Aorta (tissue), 5 donors: Measurements from ENCODE around the gene USP12. TPM values are rescaled to one million over a fixed set of nuclear protein-coding genes. Genes with fewer than 3 reads are reported as not detected.
A peak's percentile ranks its signal among the peaks of the same experiment; 100 is the strongest.

Source experiments
- ATAC-seq: fragments of 200-7000 bp; cut with Tn5 transposase; one replicate; pipeline ENCODE4 v1.9.1; 2022; ENCODE audit warnings: moderate library complexity; ENCODE audit not compliant: low FRiP score
- DNase-seq, 2 donors: peaks; one replicate each; pipeline ENCODE4 v3.0.0-alpha.2; 2020
- H3K27ac ChIP-seq, 2 donors: one replicate each; pipeline ENCODE4 v1.5.1; 2013; ENCODE audit warnings: low read length in 2 of 2, mild to moderate bottlenecking in 2 of 2, moderate library complexity in 2 of 2, control low read depth in 1 of 2, inconsistent platforms in 1 of 2, low read depth in 1 of 2
- H3K27me3 ChIP-seq, 2 donors: one replicate each; pipeline ENCODE4 v1.6.1; 2013; ENCODE audit warnings: control low read depth in 1 of 2, low read length in 1 of 2, mild to moderate bottlenecking in 1 of 2, moderate library complexity in 1 of 2; ENCODE audit not compliant: insufficient read depth in 2 of 2, control insufficient read depth in 1 of 2
- H3K36me3 ChIP-seq, 2 donors: one replicate each; pipeline ENCODE4 v1.6.1; 2013; ENCODE audit warnings: control low read depth in 1 of 2, low read length in 1 of 2, mild to moderate bottlenecking in 1 of 2; ENCODE audit not compliant: insufficient read depth in 2 of 2, control insufficient read depth in 1 of 2
- H3K4me1 ChIP-seq, 2 donors: one replicate each; pipeline ENCODE4 v1.6.1; 2013; ENCODE audit warnings: low read length in 2 of 2, control low read depth in 1 of 2, mild to moderate bottlenecking in 1 of 2, moderate library complexity in 1 of 2; ENCODE audit not compliant: insufficient read depth in 2 of 2, control insufficient read depth in 1 of 2
- H3K4me3 ChIP-seq, 2 donors: one replicate each; pipeline ENCODE4 v1.5.1; 2013; ENCODE audit warnings: low read length in 2 of 2, control low read depth in 1 of 2, mild to moderate bottlenecking in 1 of 2
- H3K9me3 ChIP-seq: one replicate; pipeline ENCODE4 v1.6.1; 2013; ENCODE audit warnings: mild to moderate bottlenecking, low read length; ENCODE audit not compliant: control insufficient read depth
- WGBS, 2 donors: extraction: QIAGEN DNeasy Blood & Tissue Kit; methylation state at CpG; one replicate each; pipeline ENCODE4 v1.1.7; 2013; 5-methylcytosine and 5-hydroxymethylcytosine counted together
- intact Hi-C, 2 donors: fragments of 100-400 bp; cut with DNase I; formaldehyde crosslinking; loops; one replicate each; pipeline versions ENCODE4 v1.14.2 to v1.15.0; 2022
- polyA plus RNA-seq, 2 donors: library from polyadenylated mRNA; stranded (reverse); fragments of 200-250 nt; gene quantifications; one replicate each; pipeline ENCODE4 v1.2.3, GENCODE V29; 2013
- total RNA-seq, 2 donors: library from RNA; stranded (reverse); fragmentation: NEBNext Ultra II Directional; extraction: Animal tissue kit (Norgen Biotek cat#: 25700); gene quantifications; one replicate each; pipeline ENCODE4 v1.2.1, GENCODE V29; 2021
- donor health status: healthy with polysubstance abuse.
- donor health status: Bipolar disorder and iron deficiency.
- donor health status: DM: no; HTN: no; CAD: no.
- donor health status: DM: no; HTN: no; CAD: no.
- donor health status: DM: yes; HTN: yes; CAD: no.

USP12 gene
- total and polyA plus RNA-seq, 4 donors = 18.2 to 47.2 (median 39.6) TPM

DNA sequence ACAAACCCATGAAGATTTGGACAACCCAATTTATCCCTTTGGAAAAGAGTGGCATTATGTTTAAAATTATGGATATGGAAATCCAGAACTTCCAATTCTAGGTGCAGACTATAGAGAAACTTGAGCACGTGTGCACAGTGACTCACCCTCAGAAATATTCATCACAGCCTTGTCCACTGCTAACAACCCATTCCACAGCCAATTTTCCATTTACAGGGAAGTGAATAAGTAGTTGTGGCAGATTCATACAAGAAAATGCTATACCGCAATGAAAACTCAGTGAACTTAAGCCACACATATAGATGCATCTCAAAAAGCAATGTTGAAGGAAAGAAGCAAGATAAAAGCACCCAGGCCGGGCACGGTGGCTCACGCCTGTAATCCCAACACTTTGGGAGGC, 133.3 kb downstream of the USP12 start:
- no peaks in the 10 kb centered on the region for H3K36me3 ChIP-seq
- intact Hi-C loops = loop anchor here in 1 of 2 donors (5.0 kb wide), 1 partner anchor 46 kb away; no protein-coding TSS in a partner anchor
- H3K27ac ChIP-seq = no peak overlapping the region
- no peak overlapping the region for H3K4me3 ChIP-seq
- no peaks in the 10 kb centered on the region for H3K4me1 ChIP-seq
- ATAC-seq (no peak), DNase-seq (no peak)
- WGBS, 2 donors = 65 to 67% methylated on average over 5 of the region's 5 CpGs
- no peaks in the 10 kb centered on the region for H3K9me3 ChIP-seq
- peaks cover 0 to 1% of the 10 kb centered on the region in 2 donors for H3K27me3 ChIP-seq

GRCh38 chr13:27037571-27037970, 134.0 kb downstream of the USP12 start:
- no peak overlapping the region for H3K4me3 ChIP-seq
- H3K27ac ChIP-seq = no peak overlapping the region
- H3K36me3 ChIP-seq = no peaks in the 10 kb centered on the region
- WGBS, 2 donors = 85 to 86% methylated on average over 5 of the region's 5 CpGs
- no peak for DNase-seq
- H3K27me3 ChIP-seq = peaks cover 0 to 1% of the 10 kb centered on the region in 2 donors
- ATAC-seq = no peak
- no peaks in the 10 kb centered on the region for H3K9me3 ChIP-seq
- H3K4me1 ChIP-seq = no peaks in the 10 kb centered on the region
- intact Hi-C loops = loop anchor here in 1 of 2 donors (5.0 kb wide), 1 partner anchor 45 kb away; no protein-coding TSS in a partner anchor

DNA sequence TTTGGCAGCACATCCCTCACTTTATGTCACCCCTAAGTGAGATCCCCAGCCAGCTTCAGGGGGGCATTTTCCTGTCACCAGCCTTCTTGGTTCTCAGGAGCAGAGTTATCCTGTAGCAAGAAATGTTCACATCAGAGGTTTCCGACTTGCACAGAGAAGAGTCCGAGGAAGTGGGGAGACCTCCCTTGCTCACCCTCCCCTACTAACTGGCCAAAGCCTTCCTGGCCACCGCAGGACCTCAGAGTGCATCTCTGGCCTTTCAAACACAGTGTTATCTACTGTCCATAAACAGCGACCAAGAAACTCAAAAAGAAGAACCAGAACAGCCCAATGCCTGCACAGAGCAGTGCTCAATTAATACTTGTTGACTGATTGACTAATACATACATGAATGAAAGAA, 134.4 kb downstream of the USP12 start:
- H3K36me3 ChIP-seq = no peaks in the 10 kb centered on the region
- no peak overlapping the region for H3K27ac ChIP-seq
- WGBS, 2 donors = 88 to 90% methylated on average over 4 of the region's 4 CpGs
- intact Hi-C loops = loop anchor here in 1 of 2 donors (5.0 kb wide), 1 partner anchor 45 kb away; no protein-coding TSS in a partner anchor
- H3K4me3 ChIP-seq = no peak overlapping the region
- no peaks in the 10 kb centered on the region for H3K4me1 ChIP-seq
- ATAC-seq = no peak
- peaks cover 0 to 1% of the 10 kb centered on the region in 2 donors for H3K27me3 ChIP-seq
- DNase-seq = no peak
- H3K9me3 ChIP-seq = no peaks in the 10 kb centered on the region

- Histone ChIP-seq H3K4me1 (no peaks in the 10 kb centered on the region), H3K27me3 (peaks cover 0 to 1% of the 10 kb centered on the region in 2 donors), H3K27ac (no peak overlapping the region), H3K9me3 (no peaks in the 10 kb centered on the region), H3K4me3 (no peak overlapping the region), H3K36me3 (no peaks in the 10 kb centered on the region)
- no peak for DNase-seq
- intact Hi-C loops = loop anchor here in 1 of 2 donors (5.0 kb wide), 1 partner anchor 44 kb away; no protein-coding TSS in a partner anchor
- WGBS, 2 donors = 81 to 86% methylated on average over 8 of the region's 8 CpGs
- ATAC-seq = no peak
Measured at GRCh38 chr13:27036236-27036981, 135.2 kb downstream of the USP12 start.

DNA sequence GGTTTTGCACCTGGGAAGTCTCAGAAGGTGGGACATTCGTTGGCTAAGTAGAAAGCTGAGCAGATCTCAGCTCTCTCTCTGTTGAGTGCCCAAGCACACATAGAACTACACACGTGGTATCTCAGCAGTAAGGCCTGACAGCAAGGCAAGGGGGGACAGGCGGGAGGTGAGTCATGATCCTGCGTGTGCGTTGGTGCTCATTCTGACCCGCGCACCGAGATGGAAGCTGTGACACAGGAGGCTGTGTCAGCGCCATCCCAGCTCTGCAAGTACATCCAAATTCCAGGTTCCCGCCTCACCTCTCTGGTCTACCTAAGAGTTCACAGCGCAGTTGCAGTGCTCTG, 135.7 kb downstream of the USP12 start:
- intact Hi-C loops = loop anchor here in 1 of 2 donors (5.0 kb wide), 1 partner anchor 44 kb away; no protein-coding TSS in a partner anchor
- Histone ChIP-seq H3K27ac (no peak overlapping the region), H3K27me3 (peaks cover 0 to 1% of the 10 kb centered on the region in 2 donors), H3K36me3 (no peaks in the 10 kb centered on the region), H3K9me3 (no peaks in the 10 kb centered on the region), H3K4me3 (no peak overlapping the region), H3K4me1 (no peaks in the 10 kb centered on the region)
- no peak for ATAC-seq
- no peak for DNase-seq
- WGBS, 2 donors = 90 to 94% methylated on average over 11 of the region's 11 CpGs

- Histone ChIP-seq H3K4me3 (no peak overlapping the region), H3K27ac (no peak overlapping the region), H3K9me3 (no peaks in the 10 kb centered on the region), H3K4me1 (no peaks in the 10 kb centered on the region), H3K27me3 (peaks cover 0 to 1% of the 10 kb centered on the region in 2 donors), H3K36me3 (no peaks in the 10 kb centered on the region)
- DNase-seq (no peak), ATAC-seq (peak; percentile 66)
- intact Hi-C loops = loop anchor here in 1 of 2 donors (5.0 kb wide), 1 partner anchor 42 kb away; no protein-coding TSS in a partner anchor
- 17 to 18% methylated on average over 18 of the region's 18 CpGs for WGBS, 2 donors
Measured at GRCh38 chr13:27034678-27035111, 136.9 kb downstream of the USP12 start.

- Histone ChIP-seq H3K9me3 (no peaks in the 10 kb centered on the region), H3K36me3 (no peaks in the 10 kb centered on the region), H3K27me3 (no peaks in the 10 kb centered on the region), H3K4me1 (no peaks in the 10 kb centered on the region), H3K27ac (no peak overlapping the region), H3K4me3 (no peak overlapping the region)
- WGBS, 2 donors = 62 to 64% methylated on average over 8 of the region's 8 CpGs
- intact Hi-C loops = no loop called here
- ATAC-seq (no peak), DNase-seq (no peak)
Measured at GRCh38 chr13:27028683-27029480, 142.7 kb downstream of the USP12 start.

DNA sequence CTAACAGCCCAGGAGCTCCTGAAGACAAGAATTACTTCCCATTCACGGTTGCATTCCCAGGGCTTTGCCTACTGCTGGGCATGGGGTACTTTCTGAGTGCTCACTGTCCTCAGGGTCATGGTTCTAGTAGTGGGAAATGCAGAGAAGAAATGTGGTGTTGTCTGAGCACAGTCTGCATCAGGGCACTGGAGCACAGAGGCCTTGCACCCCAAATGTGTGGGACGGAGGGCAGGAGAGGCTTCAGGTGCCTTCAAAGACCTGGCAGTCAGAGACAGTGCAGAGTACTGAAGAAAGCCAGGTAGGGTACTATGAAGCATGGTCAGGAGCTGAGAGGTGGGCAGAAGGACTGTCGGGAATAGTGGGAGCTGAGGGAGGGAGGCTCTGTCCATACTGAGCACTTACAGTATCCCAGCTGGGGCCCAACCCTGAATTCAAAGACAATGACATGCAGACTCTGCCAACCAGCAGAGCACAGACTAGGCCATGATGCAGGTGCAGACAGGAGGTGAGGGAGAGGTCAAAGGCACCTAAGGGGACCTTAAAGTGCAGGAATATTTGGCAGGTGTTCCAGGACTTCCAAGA, 144.4 kb downstream of the USP12 start:
- intact Hi-C loops = no loop called here
- Histone ChIP-seq H3K9me3 (no peaks in the 10 kb centered on the region), H3K27ac (no peak overlapping the region), H3K36me3 (no peaks in the 10 kb centered on the region), H3K4me1 (no peaks in the 10 kb centered on the region), H3K4me3 (no peak overlapping the region), H3K27me3 (no peaks in the 10 kb centered on the region)
- no peak for ATAC-seq
- DNase-seq = no peak
- 79 to 88% methylated on average over 3 of the region's 3 CpGs for WGBS, 2 donors
